Esophagus muscularis mucosa (tissue), 4 donors: ENCODE results near the gene FAM241A.

Source experiments
- EP300 ChIP-seq: sonication (generic); formaldehyde crosslinking; IDR thresholded peaks from one replicate; pipeline ENCODE4 v1.6.1; 2017; ENCODE audit warnings: antibody characterized with exemption
- POLR2A ChIP-seq: fragments of 450-650 bp; IDR thresholded peaks from one replicate; pipeline ENCODE4 v1.6.1; 2017; ENCODE audit warnings: antibody characterized with exemption, moderate library complexity, mild to moderate bottlenecking, low read depth
- POLR2AphosphoS5 ChIP-seq, 2 donors: sonication (generic); formaldehyde crosslinking; IDR thresholded peaks; one replicate each; pipeline ENCODE4 v1.6.1; 2017; ENCODE audit warnings: antibody characterized with exemption in 2 of 2
- TF ChIP-seq, protein P1 (sequence below), 3 experiments: fragments of 200-600 bp in 2 of 3; fragments of 450-650 bp in 1 of 3; sonication (generic) in 2 of 3; IDR thresholded peaks; one replicate each; pipeline ENCODE4 v1.5.1; 2017 to 2019; ENCODE audit warnings: antibody characterized with exemption in 3 of 3, mild to moderate bottlenecking in 2 of 3, moderate library complexity in 1 of 3

DNA sequence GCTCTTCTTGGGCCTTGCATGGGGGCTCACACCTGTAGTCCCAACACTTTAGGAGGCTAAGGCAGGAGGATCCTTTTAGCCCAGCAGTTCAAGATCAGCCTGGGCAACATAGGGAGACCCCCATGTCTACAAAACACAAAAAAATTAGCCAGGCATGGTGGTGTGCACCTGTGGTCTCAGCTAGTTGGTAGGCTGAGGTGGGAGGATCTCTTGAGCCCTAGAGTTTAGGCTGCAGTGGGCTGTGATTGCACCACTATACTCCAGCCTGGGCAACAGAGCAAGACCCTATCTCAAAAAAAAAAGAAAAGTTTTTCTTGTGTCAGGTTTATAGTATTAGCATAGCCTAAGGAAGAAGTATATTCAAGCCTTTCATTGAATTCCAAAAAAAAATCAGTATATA, 30.8 kb upstream of the FAM241A start:
- TF ChIP-seq POLR2A (no peak), POLR2AphosphoS5 (IDR thresholded peaks at IDR 0.05) (no peak), EP300 (no peak)
- TF ChIP-seq, protein P1, sequence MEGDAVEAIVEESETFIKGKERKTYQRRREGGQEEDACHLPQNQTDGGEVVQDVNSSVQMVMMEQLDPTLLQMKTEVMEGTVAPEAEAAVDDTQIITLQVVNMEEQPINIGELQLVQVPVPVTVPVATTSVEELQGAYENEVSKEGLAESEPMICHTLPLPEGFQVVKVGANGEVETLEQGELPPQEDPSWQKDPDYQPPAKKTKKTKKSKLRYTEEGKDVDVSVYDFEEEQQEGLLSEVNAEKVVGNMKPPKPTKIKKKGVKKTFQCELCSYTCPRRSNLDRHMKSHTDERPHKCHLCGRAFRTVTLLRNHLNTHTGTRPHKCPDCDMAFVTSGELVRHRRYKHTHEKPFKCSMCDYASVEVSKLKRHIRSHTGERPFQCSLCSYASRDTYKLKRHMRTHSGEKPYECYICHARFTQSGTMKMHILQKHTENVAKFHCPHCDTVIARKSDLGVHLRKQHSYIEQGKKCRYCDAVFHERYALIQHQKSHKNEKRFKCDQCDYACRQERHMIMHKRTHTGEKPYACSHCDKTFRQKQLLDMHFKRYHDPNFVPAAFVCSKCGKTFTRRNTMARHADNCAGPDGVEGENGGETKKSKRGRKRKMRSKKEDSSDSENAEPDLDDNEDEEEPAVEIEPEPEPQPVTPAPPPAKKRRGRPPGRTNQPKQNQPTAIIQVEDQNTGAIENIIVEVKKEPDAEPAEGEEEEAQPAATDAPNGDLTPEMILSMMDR (IDR thresholded peaks at IDR 0.05): no peak
